Stimulated activated CD4-positive, alpha-beta T cell treated with anti-CD3 and anti-CD28 coated beads, Interleukin-15, amount 100 ng/mL, for 24 hours (primary cell): Measurements from ENCODE around the gene NDUFA6.
"Not testable (repeated sequence)": the region's sequence is repeated elsewhere in the genome, so short reads cannot be mapped to it uniquely, and the experiment has no call there.

Experiments used
- DNase-seq: peaks from one replicate; pipeline ENCODE4 v3.0.0-alpha.2; 2020

The NDUFA6 gene

GRCh38 chr22:42090596-42091454 is at the start of gene NDUFA6:
Gene NDUFA6 (minus strand): TSS chr22:42090772. CDS start chr22:42090744, 28 bp downstream.
- DNase-seq, result peak; percentile 99

GRCh38 chr22:42140153-42140552 is 49.6 kb upstream of the NDUFA6 start:
- not testable (repeated sequence) for DNase-seq

- not testable (repeated sequence) for DNase-seq
These were observed 48.9 kb upstream of the NDUFA6 start for GRCh38 chr22:42139508-42139907.

GRCh38 chr22:42138972-42139371 is 48.4 kb upstream of the NDUFA6 start:
- DNase-seq, result no peak

GRCh38 chr22:42138122-42138770 is 47.7 kb upstream of the NDUFA6 start:
- DNase-seq, result no peak

- not testable (repeated sequence) for DNase-seq
These were observed 45.1 kb upstream of the NDUFA6 start for GRCh38 chr22:42135688-42136087.

GRCh38 chr22:42134100-42135020 is 43.8 kb upstream of the NDUFA6 start:
- no peak for DNase-seq

GRCh38 chr22:42132457-42132856 is 41.9 kb upstream of the NDUFA6 start:
- DNase-seq, result no peak

GRCh38 chr22:42131562-42131961 is 41.0 kb upstream of the NDUFA6 start:
- DNase-seq, result no peak

GRCh38 chr22:42130639-42131431 is 40.3 kb upstream of the NDUFA6 start, which contains the start of gene CYP2D6:
Gene CYP2D6 (minus strand): TSS chr22:42130810. CDS start chr22:42130791, 19 bp downstream.
- DNase-seq, result not testable (repeated sequence)

- not testable (repeated sequence) for DNase-seq
These were observed 39.6 kb upstream of the NDUFA6 start for GRCh38 chr22:42130182-42130581.

- DNase-seq, result peak; percentile 45
These were observed 38.5 kb upstream of the NDUFA6 start for GRCh38 chr22:42128776-42129694.

GRCh38 chr22:42128007-42128406 is 37.4 kb upstream of the NDUFA6 start:
- not testable (repeated sequence) for DNase-seq

GRCh38 chr22:42127606-42128005 is 37.0 kb upstream of the NDUFA6 start:
- no peak for DNase-seq

GRCh38 chr22:42123529-42123928 is 33.0 kb upstream of the NDUFA6 start:
- DNase-seq, result not testable (repeated sequence)

GRCh38 chr22:42120231-42121021 is 29.9 kb upstream of the NDUFA6 start:
- peak; percentile 60 for DNase-seq

- DNase-seq, result no peak
These were observed 26.4 kb upstream of the NDUFA6 start for GRCh38 chr22:42116848-42117424.

GRCh38 chr22:42115420-42115830 is 24.9 kb upstream of the NDUFA6 start:
- not testable (repeated sequence) for DNase-seq

GRCh38 chr22:42114721-42115120 is 24.1 kb upstream of the NDUFA6 start:
- DNase-seq, result no peak

GRCh38 chr22:42112793-42113192 is 22.2 kb upstream of the NDUFA6 start:
- not testable (repeated sequence) for DNase-seq
